ENCODE data around the gene CPSF4.

- no peak for TF ChIP-seq CTCF (IDR thresholded peaks at IDR 0.05 in 4 of 5, conservative IDR thresholded peaks at IDR 0.05 in 1 of 5)
- TF ChIP-seq POLR2A (IDR thresholded peaks at IDR 0.05), result no peak
These were observed 9.7 kb upstream of the CPSF4 start for GRCh38 chr7:99428972-99429566.

Data from gastrocnemius medialis (tissue), 4 donors.